Measurements from ENCODE around the gene ULK1.

DNA sequence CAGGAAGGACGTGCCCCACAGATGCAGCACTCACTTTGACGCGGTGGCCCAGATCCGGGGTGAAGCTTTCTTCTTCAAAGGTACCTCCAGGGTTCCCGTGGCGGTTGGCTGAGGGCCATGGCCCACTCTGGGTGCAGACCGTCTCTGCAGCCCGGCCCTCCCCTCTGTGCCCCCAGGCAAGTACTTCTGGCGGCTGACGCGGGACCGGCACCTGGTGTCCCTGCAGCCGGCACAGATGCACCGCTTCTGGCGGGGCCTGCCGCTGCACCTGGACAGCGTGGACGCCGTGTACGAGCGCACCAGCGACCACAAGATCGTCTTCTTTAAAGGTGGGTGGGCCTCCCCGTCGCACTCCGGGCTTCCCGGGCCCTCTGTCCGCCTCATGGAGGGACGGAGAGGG, 49.3 kb upstream of the ULK1 start:
- TF ChIP-seq, protein P1, sequence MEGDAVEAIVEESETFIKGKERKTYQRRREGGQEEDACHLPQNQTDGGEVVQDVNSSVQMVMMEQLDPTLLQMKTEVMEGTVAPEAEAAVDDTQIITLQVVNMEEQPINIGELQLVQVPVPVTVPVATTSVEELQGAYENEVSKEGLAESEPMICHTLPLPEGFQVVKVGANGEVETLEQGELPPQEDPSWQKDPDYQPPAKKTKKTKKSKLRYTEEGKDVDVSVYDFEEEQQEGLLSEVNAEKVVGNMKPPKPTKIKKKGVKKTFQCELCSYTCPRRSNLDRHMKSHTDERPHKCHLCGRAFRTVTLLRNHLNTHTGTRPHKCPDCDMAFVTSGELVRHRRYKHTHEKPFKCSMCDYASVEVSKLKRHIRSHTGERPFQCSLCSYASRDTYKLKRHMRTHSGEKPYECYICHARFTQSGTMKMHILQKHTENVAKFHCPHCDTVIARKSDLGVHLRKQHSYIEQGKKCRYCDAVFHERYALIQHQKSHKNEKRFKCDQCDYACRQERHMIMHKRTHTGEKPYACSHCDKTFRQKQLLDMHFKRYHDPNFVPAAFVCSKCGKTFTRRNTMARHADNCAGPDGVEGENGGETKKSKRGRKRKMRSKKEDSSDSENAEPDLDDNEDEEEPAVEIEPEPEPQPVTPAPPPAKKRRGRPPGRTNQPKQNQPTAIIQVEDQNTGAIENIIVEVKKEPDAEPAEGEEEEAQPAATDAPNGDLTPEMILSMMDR (optimal IDR thresholded peaks at IDR 0.05 in 1 of 3, IDR thresholded peaks at IDR 0.05 in 1 of 3, conservative IDR thresholded peaks at IDR 0.05 in 1 of 3; ENCODE audit: extremely low read depth in 1 of 3, insufficient read depth in 2 of 3, low read length in 3 of 3), result no peak
- no peak for TF ChIP-seq EZH2 (IDR thresholded peaks at IDR 0.05; ENCODE audit: low read length)
